Activated CD8-positive, alpha-beta memory T cell treated with anti-CD3 and anti-CD28 coated beads, Interleukin-2, amount 50 U/mL, for 1 hour (primary cell): Measurements from ENCODE around the gene USP32.
"Not testable (repeated sequence)": the region's sequence is repeated elsewhere in the genome, so short reads cannot be mapped to it uniquely, and the experiment has no call there.

Source experiments
- DNase-seq: peaks from one replicate; pipeline ENCODE4 v3.0.0-alpha.2; 2020; ENCODE audit errors: extremely low read depth

The USP32 gene, protein sequence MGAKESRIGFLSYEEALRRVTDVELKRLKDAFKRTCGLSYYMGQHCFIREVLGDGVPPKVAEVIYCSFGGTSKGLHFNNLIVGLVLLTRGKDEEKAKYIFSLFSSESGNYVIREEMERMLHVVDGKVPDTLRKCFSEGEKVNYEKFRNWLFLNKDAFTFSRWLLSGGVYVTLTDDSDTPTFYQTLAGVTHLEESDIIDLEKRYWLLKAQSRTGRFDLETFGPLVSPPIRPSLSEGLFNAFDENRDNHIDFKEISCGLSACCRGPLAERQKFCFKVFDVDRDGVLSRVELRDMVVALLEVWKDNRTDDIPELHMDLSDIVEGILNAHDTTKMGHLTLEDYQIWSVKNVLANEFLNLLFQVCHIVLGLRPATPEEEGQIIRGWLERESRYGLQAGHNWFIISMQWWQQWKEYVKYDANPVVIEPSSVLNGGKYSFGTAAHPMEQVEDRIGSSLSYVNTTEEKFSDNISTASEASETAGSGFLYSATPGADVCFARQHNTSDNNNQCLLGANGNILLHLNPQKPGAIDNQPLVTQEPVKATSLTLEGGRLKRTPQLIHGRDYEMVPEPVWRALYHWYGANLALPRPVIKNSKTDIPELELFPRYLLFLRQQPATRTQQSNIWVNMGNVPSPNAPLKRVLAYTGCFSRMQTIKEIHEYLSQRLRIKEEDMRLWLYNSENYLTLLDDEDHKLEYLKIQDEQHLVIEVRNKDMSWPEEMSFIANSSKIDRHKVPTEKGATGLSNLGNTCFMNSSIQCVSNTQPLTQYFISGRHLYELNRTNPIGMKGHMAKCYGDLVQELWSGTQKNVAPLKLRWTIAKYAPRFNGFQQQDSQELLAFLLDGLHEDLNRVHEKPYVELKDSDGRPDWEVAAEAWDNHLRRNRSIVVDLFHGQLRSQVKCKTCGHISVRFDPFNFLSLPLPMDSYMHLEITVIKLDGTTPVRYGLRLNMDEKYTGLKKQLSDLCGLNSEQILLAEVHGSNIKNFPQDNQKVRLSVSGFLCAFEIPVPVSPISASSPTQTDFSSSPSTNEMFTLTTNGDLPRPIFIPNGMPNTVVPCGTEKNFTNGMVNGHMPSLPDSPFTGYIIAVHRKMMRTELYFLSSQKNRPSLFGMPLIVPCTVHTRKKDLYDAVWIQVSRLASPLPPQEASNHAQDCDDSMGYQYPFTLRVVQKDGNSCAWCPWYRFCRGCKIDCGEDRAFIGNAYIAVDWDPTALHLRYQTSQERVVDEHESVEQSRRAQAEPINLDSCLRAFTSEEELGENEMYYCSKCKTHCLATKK (N-terminal part only)

GRCh38 chr17:60392042-60392844 is at the start of gene USP32:
TSS of gene USP32 (minus strand) at chr17:60392133. CDS start at chr17:60391939, 194 bp downstream.
- peak; percentile 87 for DNase-seq

- DNase-seq: no peak
Observed at GRCh38 chr17:60439501-60439900, 47.6 kb upstream of the USP32 start.

GRCh38 chr17:60436676-60437075 is 44.7 kb upstream of the USP32 start:
- no peak for DNase-seq

GRCh38 chr17:60435244-60436167 is 43.6 kb upstream of the USP32 start:
- peak; percentile 22 for DNase-seq

DNA sequence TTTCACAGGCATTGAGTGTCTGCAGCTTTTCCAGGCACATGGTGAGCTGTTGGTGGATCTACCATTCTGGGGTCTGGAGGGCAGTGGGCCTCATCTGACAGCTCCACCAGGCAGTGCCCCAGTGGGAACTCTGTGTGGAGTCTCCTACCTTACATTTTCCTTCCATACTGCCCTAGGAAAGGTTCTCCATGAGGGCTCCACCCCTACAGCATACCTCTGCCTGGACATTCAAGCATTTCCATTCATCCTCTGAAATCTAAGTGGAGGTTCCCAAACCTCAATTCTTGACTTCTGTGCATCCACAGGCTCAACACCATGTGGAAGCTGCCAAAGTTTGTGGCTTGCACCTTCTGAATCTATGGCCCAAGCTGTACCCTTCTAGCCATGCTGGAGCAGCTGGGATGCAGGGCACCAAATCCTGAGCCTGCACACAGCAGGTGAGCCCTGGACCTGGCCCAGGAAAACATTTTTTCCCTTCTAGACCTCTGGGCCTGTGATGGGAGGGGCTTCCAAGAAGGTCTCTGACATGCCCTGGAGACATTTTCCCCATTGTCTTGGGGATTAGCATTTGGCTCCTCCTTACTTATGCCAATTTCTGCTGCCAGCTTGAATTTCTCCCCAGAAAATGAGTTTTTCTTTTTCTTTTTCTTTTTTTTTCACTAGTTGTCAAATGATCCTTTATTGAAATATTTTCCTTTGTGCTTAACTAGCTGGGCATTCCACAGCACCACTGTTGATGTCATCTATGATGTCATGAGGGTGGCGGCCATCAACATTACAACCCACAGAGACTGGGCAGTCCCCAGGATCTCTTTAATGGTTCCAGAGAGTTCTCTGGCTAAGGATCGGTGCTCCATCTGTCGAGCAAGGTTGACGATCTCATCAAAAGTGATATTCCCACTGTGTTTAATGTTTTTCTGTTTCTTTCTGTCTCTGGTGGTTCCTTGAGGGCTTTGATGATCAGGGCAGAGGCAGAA is 41.4 kb upstream of the USP32 start:
- DNase-seq: not testable (repeated sequence)

DNA sequence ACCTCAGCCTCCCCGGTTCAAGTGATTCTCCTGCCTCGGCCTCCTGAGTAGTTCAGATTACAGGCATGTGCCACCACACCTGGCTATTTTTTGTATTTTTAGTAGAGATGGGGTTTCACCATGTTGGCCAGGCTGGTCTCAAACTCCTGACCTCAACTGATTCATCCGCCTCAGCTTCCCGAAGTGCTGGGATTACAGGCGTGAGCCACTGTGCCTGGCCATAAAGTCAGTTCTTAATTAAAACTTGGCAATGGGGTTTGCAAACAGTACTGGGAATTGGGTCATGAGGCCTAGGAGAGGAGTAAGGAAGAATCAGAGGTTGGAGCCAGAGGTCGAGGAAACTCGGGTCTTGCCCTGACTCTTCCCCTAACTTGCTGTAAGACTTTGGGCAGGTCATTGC is 38.6 kb upstream of the USP32 start:
- DNase-seq: not testable (repeated sequence)

GRCh38 chr17:60428491-60428890 is 36.6 kb upstream of the USP32 start:
- not testable (repeated sequence) for DNase-seq

GRCh38 chr17:60426596-60426995 is 34.7 kb upstream of the USP32 start:
- no peak for DNase-seq

DNA sequence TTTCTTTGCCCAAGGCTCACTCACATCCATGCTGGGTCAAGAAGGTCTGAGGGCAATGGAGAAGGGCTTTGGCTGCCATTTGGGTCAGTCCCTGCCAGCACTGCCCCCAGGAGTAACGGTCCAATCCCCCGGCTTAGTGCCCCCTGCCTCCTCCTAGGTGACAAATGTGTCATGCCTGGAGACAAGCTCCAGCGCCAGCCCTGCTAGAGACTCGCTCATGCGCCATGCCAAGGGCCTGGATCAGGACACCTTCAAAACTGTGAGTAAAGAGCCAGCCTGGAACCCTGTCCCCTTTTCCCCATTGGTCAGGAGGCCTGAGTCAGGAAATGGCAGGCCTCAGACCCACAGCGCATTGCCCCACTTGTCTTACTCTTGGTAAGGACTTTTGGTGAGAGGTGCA is 33.7 kb upstream of the USP32 start:
- DNase-seq: no peak

DNA sequence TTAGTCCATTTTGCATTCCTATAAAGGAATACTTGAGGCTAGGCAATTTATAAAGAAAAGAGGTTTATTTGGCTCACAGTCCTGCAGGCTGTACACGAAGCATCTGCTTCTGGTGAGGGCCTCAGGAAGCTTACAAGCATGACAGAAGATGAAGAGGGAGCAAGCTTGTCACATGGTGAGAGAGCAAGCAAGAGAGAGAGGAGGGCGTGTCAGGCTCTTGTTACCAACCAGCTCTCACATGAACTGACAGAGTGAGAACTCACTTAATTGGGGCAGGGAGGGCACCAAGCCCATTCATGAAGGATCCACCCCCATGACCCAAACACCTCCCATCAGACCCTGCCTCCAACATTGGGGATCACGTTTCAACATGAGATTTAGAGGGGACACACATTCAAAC is 31.9 kb upstream of the USP32 start:
- no peak for DNase-seq

DNA sequence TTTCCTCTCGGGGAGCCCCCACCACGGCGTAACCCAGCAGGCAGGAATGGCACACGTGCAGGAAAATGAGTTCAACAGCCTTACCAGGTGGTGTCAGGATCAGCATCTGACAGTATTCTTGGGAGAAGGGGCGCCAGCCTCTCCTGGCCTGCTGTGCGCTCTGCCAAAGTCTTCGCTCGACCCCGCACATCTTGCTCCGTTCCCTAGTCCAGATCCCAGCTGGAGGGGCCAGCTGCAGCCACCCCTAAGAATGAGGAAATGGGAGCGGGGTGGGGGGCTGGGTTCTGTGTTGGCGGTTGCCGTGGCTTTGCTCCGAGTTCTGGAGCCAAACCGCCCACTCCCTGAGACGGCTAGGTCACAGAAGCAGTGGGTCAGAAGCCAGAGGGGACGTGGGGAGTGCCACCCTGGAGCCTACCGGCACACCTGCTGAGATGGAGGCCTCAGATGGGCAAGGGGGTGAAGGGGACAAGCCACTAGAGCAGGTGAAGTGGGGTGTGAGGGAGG is 30.3 kb upstream of the USP32 start, which contains the start of gene CHCT1:
TSS of gene CHCT1 (plus strand) at position 328 of the 504 bp plus-strand sequence. CDS start at position 432, 104 bp downstream.
- DNase-seq: no peak

GRCh38 chr17:60421273-60422161 is 29.6 kb upstream of the USP32 start:
- DNase-seq: peak; percentile 22

- DNase-seq: not testable (repeated sequence)
Observed at GRCh38 chr17:60419875-60420274, 27.9 kb upstream of the USP32 start.

- not testable (repeated sequence) for DNase-seq
Observed at GRCh38 chr17:60419003-60419402, 27.1 kb upstream of the USP32 start.

DNA sequence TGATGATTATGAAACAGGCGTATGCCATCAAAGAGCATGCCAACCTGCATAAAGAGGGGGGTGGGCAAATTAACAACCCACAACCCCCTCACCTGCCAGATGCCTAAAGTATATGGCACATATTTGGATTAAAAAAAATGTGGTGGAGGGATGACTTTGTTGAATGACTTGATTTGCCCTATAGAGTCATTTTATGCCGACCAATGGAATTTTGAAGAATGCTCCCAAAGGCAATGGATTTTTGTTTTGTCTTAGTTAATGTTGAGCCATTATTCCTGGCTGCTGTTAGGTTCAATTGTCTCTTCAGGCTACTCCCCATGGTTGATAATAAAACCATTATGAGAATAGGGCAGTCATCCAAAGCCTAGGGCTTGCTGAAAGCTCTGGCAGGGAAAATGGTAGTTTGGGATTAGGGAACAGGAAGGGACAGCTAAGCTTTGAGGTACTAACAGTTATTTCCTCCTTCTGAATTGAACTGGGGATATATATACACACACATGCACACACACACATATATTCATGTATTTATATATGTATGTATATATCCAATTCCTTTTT is 24.5 kb upstream of the USP32 start:
- DNase-seq: no peak

- DNase-seq: no peak
Observed at GRCh38 chr17:60415146-60415545, 23.2 kb upstream of the USP32 start.

DNA sequence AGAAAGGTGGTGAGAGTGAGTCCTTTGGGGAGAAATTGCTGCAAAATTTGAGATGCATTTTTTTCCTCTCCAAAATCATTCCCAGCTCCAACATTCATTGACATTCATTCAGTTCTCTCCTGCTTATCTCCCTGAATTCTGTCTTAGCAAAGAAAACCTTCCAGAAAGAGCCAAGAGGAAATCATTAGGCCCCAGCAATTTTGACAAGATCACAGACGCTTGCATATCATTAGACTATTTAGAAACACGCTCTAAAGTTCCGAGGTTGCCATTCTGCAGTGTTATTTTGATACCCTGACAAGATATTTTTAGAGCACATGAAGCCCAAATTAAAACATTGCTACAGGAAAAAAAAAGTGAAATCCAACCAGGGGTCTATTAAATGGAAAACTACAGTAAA is 20.8 kb upstream of the USP32 start:
- DNase-seq: no peak
